Activated T-cell treated with anti-CD3 and anti-CD28 coated beads, Interleukin-2, amount 50 U/mL, for 72 hours (primary cell): ENCODE measurements around the gene INSIG1. TPM values are rescaled to one million over a fixed set of nuclear protein-coding genes. Genes with fewer than 3 reads are reported as not detected.
A peak's percentile ranks its signal among the peaks of the same experiment; 100 is the strongest.

Experiments used
- ATAC-seq, 2 donors: fragments of 150-1000 bp; cut with Tn5 transposase; replicated peaks in 1 of 2; 2 replicates each; pipeline ENCODE4 v1.10.0; 2021; ENCODE audit warnings: moderate library complexity in 2 of 2, mild to moderate bottlenecking in 1 of 2
- DNase-seq, 2 donors: peaks; one replicate each; pipeline ENCODE4 v3.0.0; 2021 to 2022; ENCODE audit warnings: mixed read lengths in 1 of 2
- H3K27ac Mint-ChIP-seq: one replicate; pipeline ENCODE4 v1.8.0; 2022; ENCODE audit warnings: mild to moderate bottlenecking, moderate library complexity, mixed read lengths
- H3K27me3 Mint-ChIP-seq: one replicate; pipeline ENCODE4 v1.8.0; 2022; ENCODE audit warnings: low read depth, mixed read lengths
- H3K36me3 Mint-ChIP-seq, 2 donors: one replicate each; pipeline ENCODE4 v1.8.0; 2022; ENCODE audit warnings: mixed read lengths in 2 of 2, mild to moderate bottlenecking in 1 of 2; ENCODE audit not compliant: insufficient read depth in 2 of 2
- H3K4me1 Mint-ChIP-seq: one replicate; pipeline ENCODE4 v1.8.0; 2022; ENCODE audit warnings: low read depth, mixed read lengths
- H3K4me3 Mint-ChIP-seq, 2 donors: one replicate each; pipeline ENCODE4 v1.8.0; 2022; ENCODE audit warnings: mild to moderate bottlenecking in 2 of 2, mixed read lengths in 2 of 2, moderate library complexity in 2 of 2
- H3K9me3 Mint-ChIP-seq, 2 donors: one replicate each; pipeline ENCODE4 v1.8.0; 2022; ENCODE audit warnings: mixed read lengths in 2 of 2
- total RNA-seq, 2 donors: library from RNA; stranded (reverse); gene quantifications; one replicate each; pipeline ENCODE4 v1.2.3, GENCODE V29; 2022

Gene INSIG1
- total RNA-seq: 10 to 100 TPM; 36.5 to 46.6 TPM

GRCh38 chr7:155297517-155298287 is at the start of gene INSIG1:
INSIG1 (plus strand) TSS chr7:155297878; CDS start chr7:155298286, 408 bp downstream.
- Mint-ChIP-seq H3K27me3 (no peaks in the 10 kb centered on the region), H3K9me3 (no peaks in the 10 kb centered on the region), H3K36me3 (peaks cover 11 to 12% of the 10 kb centered on the region in 2 donors), H3K4me3 (peak within 1 kb of the TSS; percentile 92 to 96), H3K4me1 (peaks cover 48% of the 10 kb centered on the region), H3K27ac (peak within 1 kb of the TSS; percentile 96)
- ATAC-seq: peak; percentile 59 to 61
- peak; percentile 90 to 98 for DNase-seq

- DNase-seq (no peak), ATAC-seq (no peak)
- peaks cover 0 to 2% of the 10 kb centered on the region in 2 donors for H3K9me3 Mint-ChIP-seq
- peaks cover 16% of the 10 kb centered on the region for H3K4me1 Mint-ChIP-seq
- no peak overlapping the region for H3K4me3 Mint-ChIP-seq
- H3K27me3 Mint-ChIP-seq: peaks cover 18% of the 10 kb centered on the region
- no peak overlapping the region for H3K27ac Mint-ChIP-seq
- H3K36me3 Mint-ChIP-seq: no peaks in the 10 kb centered on the region
Measured at GRCh38 chr7:155248366-155248756, 49.3 kb upstream of the INSIG1 start.

- DNase-seq: no peak
- no peak overlapping the region for H3K27ac Mint-ChIP-seq
- peaks cover 30% of the 10 kb centered on the region for H3K27me3 Mint-ChIP-seq
- peaks cover 25% of the 10 kb centered on the region for H3K4me1 Mint-ChIP-seq
- no peak overlapping the region for H3K4me3 Mint-ChIP-seq
- H3K9me3 Mint-ChIP-seq: no peaks in the 10 kb centered on the region
- no peak for ATAC-seq
- H3K36me3 Mint-ChIP-seq: no peaks in the 10 kb centered on the region
Measured at GRCh38 chr7:155251831-155252230, 45.8 kb upstream of the INSIG1 start.

- DNase-seq (no peak), ATAC-seq (no peak)
- Mint-ChIP-seq H3K4me1 (peaks cover 23% of the 10 kb centered on the region), H3K27me3 (peaks cover 30% of the 10 kb centered on the region), H3K27ac (no peak overlapping the region), H3K9me3 (no peaks in the 10 kb centered on the region), H3K4me3 (no peak overlapping the region), H3K36me3 (no peaks in the 10 kb centered on the region)
Measured at GRCh38 chr7:155252444-155252887, 45.2 kb upstream of the INSIG1 start.

- Mint-ChIP-seq H3K27me3 (peaks cover 30% of the 10 kb centered on the region), H3K4me3 (no peak overlapping the region), H3K27ac (no peak overlapping the region), H3K9me3 (no peaks in the 10 kb centered on the region), H3K36me3 (no peaks in the 10 kb centered on the region), H3K4me1 (peaks cover 17% of the 10 kb centered on the region)
- ATAC-seq (no peak), DNase-seq (no peak)
Measured at GRCh38 chr7:155252892-155253501, 44.7 kb upstream of the INSIG1 start.

- Mint-ChIP-seq H3K4me3 (no peak overlapping the region), H3K27me3 (peaks cover 30% of the 10 kb centered on the region), H3K36me3 (no peaks in the 10 kb centered on the region), H3K9me3 (no peaks in the 10 kb centered on the region), H3K27ac (no peak overlapping the region), H3K4me1 (peaks cover 16% of the 10 kb centered on the region)
- no peak for DNase-seq
- no peak for ATAC-seq
Measured at GRCh38 chr7:155254018-155254417, 43.7 kb upstream of the INSIG1 start.

- Mint-ChIP-seq H3K36me3 (no peaks in the 10 kb centered on the region), H3K27ac (no peak overlapping the region), H3K9me3 (no peaks in the 10 kb centered on the region), H3K4me1 (peaks cover 16% of the 10 kb centered on the region), H3K4me3 (peak overlapping the region in 1 of 2 donors; percentile 44), H3K27me3 (peaks cover 30% of the 10 kb centered on the region)
- ATAC-seq: no peak
- DNase-seq: no peak
Measured at GRCh38 chr7:155255071-155255470, 42.6 kb upstream of the INSIG1 start.

- H3K4me3 Mint-ChIP-seq: peak overlapping the region; percentile 11 to 44
- H3K27me3 Mint-ChIP-seq: peaks cover 30% of the 10 kb centered on the region
- H3K36me3 Mint-ChIP-seq: no peaks in the 10 kb centered on the region
- no peak for DNase-seq
- ATAC-seq: peak; percentile 51 to 54
- H3K9me3 Mint-ChIP-seq: no peaks in the 10 kb centered on the region
- H3K4me1 Mint-ChIP-seq: peaks cover 16% of the 10 kb centered on the region
- no peak overlapping the region for H3K27ac Mint-ChIP-seq
Measured at GRCh38 chr7:155255621-155256020, 42.1 kb upstream of the INSIG1 start.

GRCh38 chr7:155256081-155256760 is 41.5 kb upstream of the INSIG1 start:
- H3K9me3 Mint-ChIP-seq: no peaks in the 10 kb centered on the region

GRCh38 chr7:155256761-155257481 is 40.8 kb upstream of the INSIG1 start:
- peaks cover 18% of the 10 kb centered on the region for H3K27me3 Mint-ChIP-seq
- no peaks in the 10 kb centered on the region for H3K36me3 Mint-ChIP-seq
- no peaks in the 10 kb centered on the region for H3K9me3 Mint-ChIP-seq
- no peak overlapping the region for H3K27ac Mint-ChIP-seq
- DNase-seq (no peak), ATAC-seq (no peak)
- peaks cover 16% of the 10 kb centered on the region for H3K4me1 Mint-ChIP-seq
- H3K4me3 Mint-ChIP-seq: no peak overlapping the region

More at GRCh38 chr7:155256081-155256760, 41.5 kb upstream of the INSIG1 start:
- H3K27me3 Mint-ChIP-seq: peaks cover 25% of the 10 kb centered on the region
- H3K27ac Mint-ChIP-seq: no peak overlapping the region
- peaks cover 16% of the 10 kb centered on the region for H3K4me1 Mint-ChIP-seq
- DNase-seq (no peak), ATAC-seq (peak in 1 of 2 donors; percentile 13)
- no peak overlapping the region for H3K4me3 Mint-ChIP-seq
- H3K36me3 Mint-ChIP-seq: no peaks in the 10 kb centered on the region

- peaks cover 12% of the 10 kb centered on the region for H3K27me3 Mint-ChIP-seq
- H3K27ac Mint-ChIP-seq: no peak overlapping the region
- ATAC-seq (no peak), DNase-seq (no peak)
- no peak overlapping the region for H3K4me3 Mint-ChIP-seq
- H3K9me3 Mint-ChIP-seq: no peaks in the 10 kb centered on the region
- H3K36me3 Mint-ChIP-seq: no peaks in the 10 kb centered on the region
- H3K4me1 Mint-ChIP-seq: peaks cover 16% of the 10 kb centered on the region
Measured at GRCh38 chr7:155257482-155258225, 40.0 kb upstream of the INSIG1 start.

GRCh38 chr7:155258226-155258560 is 39.5 kb upstream of the INSIG1 start:
- H3K27ac Mint-ChIP-seq: no peak overlapping the region
- no peaks in the 10 kb centered on the region for H3K36me3 Mint-ChIP-seq
- ATAC-seq: no peak
- no peak overlapping the region for H3K4me3 Mint-ChIP-seq
- H3K4me1 Mint-ChIP-seq: peaks cover 16% of the 10 kb centered on the region
- peaks cover 12% of the 10 kb centered on the region for H3K27me3 Mint-ChIP-seq
- DNase-seq: no peak
- H3K9me3 Mint-ChIP-seq: no peaks in the 10 kb centered on the region
